T follicular helper cell (primary cell): ENCODE data around the gene RDX.
A peak's percentile ranks its signal among the peaks of the same experiment; 100 is the strongest.
"Not testable (repeated sequence)": the region's sequence is repeated elsewhere in the genome, so short reads cannot be mapped to it uniquely, and the experiment has no call there.

ENCODE experiments used
- DNase-seq: peaks from one replicate; pipeline ENCODE4 v3.0.0-alpha.2; 2020; ENCODE audit warnings: low read depth

Gene RDX

GRCh38 chr11:110305169-110306018 lies 9.0 kb upstream of the RDX start:
- DNase-seq: no peak

- DNase-seq: no peak
These were observed 7.0 kb upstream of the RDX start for GRCh38 chr11:110303414-110303826.

- no peak for DNase-seq
These were observed 5.2 kb upstream of the RDX start for GRCh38 chr11:110301577-110301976.

GRCh38 chr11:110301032-110301431 lies 4.6 kb upstream of the RDX start:
- DNase-seq: no peak

GRCh38 chr11:110299006-110299785 lies 2.8 kb upstream of the RDX start:
- DNase-seq: no peak

GRCh38 chr11:110298301-110298765 lies 1.9 kb upstream of the RDX start:
- no peak for DNase-seq

- DNase-seq: no peak
These were observed 1.4 kb upstream of the RDX start for GRCh38 chr11:110297726-110298300.

- DNase-seq: no peak
These were observed 787 bp upstream of the RDX start for GRCh38 chr11:110297076-110297725.

GRCh38 chr11:110295531-110296225 lies 736 bp downstream of the RDX start:
- peak; percentile 10 for DNase-seq

- no peak for DNase-seq
These were observed 1.3 kb downstream of the RDX start for GRCh38 chr11:110295086-110295485.

GRCh38 chr11:110294509-110294908 lies 1.9 kb downstream of the RDX start:
- no peak for DNase-seq

- no peak for DNase-seq
These were observed 3.0 kb downstream of the RDX start for GRCh38 chr11:110293389-110293788.

- DNase-seq: not testable (repeated sequence)
These were observed 4.3 kb downstream of the RDX start for GRCh38 chr11:110292146-110292545.

- no peak for DNase-seq
These were observed 5.7 kb downstream of the RDX start for GRCh38 chr11:110290591-110291334.

- no peak for DNase-seq
These were observed 6.9 kb downstream of the RDX start for GRCh38 chr11:110289472-110289871.

GRCh38 chr11:110287537-110287936 lies 8.9 kb downstream of the RDX start:
- DNase-seq: no peak

- no peak for DNase-seq
These were observed 9.9 kb downstream of the RDX start for GRCh38 chr11:110286298-110287040.

- DNase-seq: no peak
These were observed 12.6 kb downstream of the RDX start for GRCh38 chr11:110283862-110284261.

- not testable (repeated sequence) for DNase-seq
These were observed 15.8 kb downstream of the RDX start for GRCh38 chr11:110280595-110280994.

- no peak for DNase-seq
These were observed 16.5 kb downstream of the RDX start for GRCh38 chr11:110279881-110280280.
